GM19372 (cell line): ENCODE measurements around the gene PELI2.

Experiments
- ATAC-seq: cut with Tn5 transposase; IDR thresholded peaks from one replicate; pipeline ENCODE4 v1.9.1; 2021; ENCODE audit warnings: mild to moderate bottlenecking, low read depth, moderate library complexity; ENCODE audit not compliant: unreplicated experiment

The PELI2 gene

DNA sequence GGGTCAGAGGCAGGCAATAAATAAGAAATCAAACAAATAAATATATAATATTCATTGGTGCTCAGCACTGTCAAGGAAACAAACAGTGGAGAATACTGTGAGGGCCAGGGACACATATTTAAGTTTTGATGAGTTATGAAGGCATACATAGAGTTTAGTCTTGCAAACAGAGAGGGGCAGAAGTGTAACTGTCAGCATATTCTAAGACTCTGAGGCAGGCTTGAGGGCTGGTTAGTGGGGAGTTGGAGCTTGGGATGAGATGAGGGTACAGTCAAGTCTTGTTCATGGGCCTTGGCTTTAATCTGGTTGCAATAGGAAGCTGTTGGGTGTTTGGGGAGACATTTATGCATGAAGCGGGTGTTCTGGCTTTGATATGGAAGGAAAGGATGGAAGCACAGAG, 78.9 kb downstream of the PELI2 start:
- no peak for ATAC-seq

DNA sequence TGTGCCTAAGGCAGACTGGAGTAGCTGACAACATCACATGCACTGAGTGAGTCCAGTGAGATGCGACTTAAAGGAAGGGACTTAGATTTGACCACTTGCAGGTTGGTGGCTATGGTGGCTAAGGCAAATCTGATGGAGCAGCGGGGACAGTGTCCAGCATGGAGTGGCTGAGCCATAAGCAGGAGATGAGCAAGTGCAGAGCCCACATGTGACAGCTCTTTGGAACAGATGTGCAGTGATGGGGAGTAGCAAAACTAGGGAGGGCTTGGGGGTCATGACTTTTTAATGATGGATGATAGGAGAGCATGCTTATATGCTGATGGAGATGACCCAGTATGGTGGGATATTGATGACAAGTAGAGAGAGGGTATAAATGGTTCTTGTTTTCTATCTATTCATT, 80.2 kb downstream of the PELI2 start:
- ATAC-seq = no peak

DNA sequence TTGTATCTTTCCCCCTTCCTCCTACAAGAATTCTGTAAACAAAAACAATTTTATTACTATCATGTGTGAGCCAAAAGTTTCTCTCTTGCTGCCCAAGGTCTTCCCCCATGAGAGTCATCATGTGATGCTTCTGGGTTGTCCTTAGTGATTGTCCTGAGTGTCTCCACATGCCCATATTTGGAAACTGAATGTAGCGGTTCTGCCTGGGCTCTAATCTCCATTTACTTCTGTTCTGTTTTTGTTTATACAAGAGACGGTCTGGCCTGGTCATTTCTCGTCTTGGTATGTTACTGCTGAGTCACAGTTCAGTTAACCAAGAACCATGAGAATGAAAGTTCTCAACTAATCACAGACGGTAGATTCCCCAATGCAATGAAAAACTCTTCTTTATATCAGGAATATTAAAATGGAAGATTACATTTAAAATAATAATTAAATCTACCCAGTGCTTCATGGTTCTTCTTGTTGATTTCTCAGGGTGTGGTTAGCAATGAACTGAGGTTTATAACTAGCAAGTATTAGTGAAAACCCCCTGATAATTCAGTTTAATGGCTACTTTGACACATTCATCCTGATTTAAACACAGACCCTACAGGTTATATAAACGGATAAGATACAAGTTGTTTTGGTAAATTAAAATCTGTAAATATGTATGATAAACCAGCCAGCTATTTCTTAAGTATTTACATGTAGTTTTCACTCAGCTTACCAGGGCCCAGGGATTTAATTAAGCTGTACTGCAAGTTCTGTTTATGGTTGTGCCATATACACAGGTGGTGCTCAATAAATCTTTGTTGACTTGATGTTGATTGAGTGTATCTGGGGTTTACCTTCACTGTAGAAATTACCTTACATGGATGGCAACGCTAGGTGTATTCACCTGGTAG, 81.1 kb downstream of the PELI2 start:
- ATAC-seq = peak; percentile 51

DNA sequence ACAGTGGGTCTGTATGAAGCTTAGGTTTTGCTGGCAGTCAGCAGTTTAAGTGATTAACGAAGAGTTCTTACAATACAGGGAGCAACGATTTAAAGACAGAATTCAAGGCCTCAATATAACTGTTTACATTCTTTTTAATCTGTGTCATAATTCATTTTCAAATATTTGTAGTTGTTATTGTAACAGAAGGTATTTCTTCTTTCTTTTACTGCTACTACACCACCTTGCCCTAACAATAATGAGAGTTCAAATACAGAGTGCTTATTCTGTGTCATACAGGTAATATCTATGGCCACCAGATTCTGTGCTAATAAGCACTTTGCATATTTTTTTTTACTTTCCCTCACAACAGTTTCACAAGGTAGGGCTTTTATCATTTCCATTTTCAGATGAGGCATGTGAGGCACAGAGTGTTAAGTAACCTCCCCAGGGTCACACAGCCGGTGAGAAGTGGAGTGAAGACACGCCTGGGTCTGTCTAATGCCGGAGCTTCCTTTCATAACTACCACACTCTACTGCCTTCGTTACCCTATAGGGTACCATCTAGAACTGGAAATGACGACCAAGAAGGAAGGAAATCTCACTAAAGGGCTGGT, 81.9 kb downstream of the PELI2 start:
- no peak for ATAC-seq

DNA sequence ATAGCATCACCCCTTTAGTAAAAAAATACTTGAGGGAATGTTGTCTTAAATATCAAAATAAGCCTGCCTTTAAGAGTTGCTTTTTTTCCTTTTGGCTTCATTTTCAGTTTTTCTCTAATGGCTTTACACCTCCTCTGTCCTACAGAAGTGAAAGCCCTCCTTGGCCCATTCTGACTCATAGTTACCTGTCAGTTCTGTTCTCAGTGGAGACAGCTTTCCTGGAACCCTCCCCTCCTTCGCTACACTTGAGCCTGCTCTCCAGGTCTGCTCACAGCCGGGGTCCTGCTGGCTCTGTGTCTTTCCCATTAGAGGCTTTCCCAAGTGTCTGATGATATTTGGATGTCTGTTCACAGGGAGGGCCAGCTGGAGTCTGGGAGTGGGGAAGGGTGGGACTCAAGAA, 84.0 kb downstream of the PELI2 start:
- no peak for ATAC-seq

DNA sequence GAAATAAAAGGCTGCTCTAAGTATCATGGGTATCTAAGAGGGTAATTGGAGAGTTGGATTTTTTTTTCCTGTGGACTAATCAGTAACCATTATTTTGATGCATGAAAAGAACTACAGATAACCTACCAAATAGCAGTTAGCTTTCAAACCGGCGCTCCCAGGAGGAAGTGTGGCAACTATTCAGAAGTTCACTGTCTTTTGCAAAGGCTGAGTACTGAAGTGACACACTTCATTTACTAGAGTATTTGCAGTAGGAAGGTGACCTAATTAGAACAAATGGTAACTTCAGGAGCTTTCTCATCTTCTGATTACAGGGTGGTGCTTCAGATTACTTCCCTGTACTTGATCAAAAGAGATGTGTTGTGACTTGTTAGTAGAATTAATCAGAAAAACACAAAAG, 87.7 kb downstream of the PELI2 start:
- ATAC-seq = no peak

DNA sequence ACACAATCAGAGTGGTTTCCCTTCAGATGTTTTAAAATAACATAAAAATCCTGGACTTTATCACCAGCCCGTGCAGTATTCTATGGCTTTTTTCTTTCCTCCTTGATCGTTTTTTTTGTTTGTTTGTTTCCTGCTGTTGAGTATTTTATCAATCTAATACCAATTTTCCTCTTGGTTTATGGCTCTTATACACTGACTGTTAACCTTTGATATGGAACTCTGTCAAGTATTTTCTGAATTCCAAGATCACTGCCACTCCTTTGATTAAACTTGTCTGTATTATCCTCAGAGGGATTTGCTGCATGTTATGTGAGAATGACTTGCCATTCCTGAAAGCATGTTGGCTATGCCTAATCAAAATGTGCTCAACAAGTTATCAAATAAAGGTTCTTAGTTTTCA, 88.4 kb downstream of the PELI2 start:
- ATAC-seq = no peak

DNA sequence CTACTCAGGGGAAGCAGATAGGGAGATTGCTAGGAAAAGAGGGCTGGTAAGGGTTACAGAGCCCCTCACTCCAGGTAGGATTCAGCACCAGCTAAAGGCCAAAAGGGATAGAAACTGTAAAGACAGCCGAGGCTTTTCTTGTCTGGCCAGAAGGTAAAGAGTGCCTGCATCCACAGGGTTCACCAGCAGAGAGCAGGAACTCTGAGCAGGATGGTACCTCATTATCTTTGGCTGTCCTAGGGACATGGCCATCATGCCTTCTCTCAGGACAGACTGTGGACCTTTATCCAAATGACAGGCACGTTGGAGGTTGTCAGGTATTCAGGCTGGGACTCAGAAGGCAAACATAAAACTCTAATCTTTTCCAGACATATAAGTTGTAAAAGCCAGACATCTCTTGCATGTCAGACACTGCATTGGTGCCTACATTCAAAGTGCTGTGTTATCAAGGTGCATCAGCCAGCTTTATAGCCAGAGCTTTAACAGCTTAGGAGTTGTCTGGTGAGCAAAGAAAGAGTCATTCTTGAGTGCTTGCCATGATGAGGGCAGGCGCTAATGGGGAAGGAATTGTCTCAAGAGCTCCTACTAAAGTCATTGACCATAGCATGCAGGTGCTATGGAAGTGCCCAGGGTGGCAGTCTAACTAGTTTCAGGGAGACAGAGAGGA, 89.5 kb downstream of the PELI2 start:
- ATAC-seq = no peak

DNA sequence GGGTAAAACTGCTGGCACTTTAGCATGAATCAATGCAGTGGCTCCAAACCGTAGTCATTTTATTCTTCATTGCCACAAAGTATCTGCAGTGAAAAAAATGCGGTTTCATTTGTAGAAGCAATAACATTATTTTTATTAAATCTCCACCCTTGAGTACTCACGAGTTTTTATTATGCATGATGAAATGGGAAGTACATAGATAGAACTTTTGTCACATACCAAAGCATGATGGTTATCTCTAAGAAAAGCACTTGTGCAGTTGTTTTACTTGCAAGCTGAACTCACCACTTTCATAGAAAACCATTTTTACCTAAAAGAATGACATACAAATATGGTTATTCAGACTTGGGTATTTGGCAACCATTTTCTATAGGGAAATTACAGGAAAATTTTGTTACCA, 90.3 kb downstream of the PELI2 start:
- no peak for ATAC-seq

DNA sequence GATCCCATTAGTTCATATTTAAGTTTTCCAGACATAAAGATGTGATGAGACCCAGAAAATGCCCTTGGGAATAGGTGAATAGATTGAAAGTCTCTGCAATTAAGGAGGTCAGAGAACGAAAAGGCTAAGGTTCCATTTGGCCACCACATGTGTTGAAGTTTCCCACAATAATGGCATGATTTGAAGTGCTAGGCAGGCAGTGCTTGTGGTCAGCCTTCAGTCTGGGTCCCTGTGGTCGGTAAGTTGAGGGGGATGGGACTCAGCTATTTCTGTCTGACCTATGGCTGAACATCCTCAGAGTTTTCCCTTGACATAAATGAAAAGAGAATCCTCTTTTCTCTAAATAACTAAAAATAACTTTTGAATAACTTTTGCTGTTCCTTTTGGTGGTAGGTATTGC, 92.4 kb downstream of the PELI2 start:
- no peak for ATAC-seq

DNA sequence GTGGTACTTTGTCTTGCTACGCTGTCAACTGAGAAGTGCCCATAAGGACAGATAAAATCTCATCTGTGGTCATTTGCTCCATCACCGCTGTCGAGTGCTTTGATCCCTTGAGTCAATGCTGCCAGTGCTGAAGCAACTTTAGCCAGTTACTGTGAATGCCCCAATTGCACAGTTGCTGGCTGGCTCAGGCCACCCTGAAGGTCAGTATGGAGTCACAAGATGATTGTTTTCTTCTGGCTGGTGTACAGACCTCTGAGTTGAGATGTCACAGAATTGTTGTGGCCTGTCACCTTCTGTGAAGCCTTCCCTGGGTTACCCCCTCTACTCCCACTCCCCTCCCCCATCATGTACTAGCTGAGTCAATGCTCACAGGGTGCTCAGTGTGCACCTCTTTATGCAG, 92.9 kb downstream of the PELI2 start:
- no peak for ATAC-seq

DNA sequence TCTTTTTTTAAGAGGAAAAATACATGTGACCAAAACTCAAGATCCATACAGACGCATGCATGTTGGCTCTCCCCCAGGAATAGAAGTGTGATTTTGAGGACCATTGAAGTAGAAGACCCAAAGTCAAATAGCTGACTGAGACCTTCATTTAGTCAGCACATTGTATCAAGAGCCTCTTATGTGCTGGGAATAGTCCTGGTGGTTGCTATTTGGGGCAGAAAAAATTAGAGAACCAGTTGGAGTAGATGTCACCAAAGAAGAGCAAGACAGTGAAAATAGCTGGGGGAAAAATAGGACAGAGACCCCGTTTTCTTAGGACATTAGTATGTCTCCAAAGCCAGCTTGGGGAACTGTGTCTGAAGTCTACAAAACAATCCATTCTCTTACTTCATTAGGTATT, 93.6 kb downstream of the PELI2 start:
- no peak for ATAC-seq

DNA sequence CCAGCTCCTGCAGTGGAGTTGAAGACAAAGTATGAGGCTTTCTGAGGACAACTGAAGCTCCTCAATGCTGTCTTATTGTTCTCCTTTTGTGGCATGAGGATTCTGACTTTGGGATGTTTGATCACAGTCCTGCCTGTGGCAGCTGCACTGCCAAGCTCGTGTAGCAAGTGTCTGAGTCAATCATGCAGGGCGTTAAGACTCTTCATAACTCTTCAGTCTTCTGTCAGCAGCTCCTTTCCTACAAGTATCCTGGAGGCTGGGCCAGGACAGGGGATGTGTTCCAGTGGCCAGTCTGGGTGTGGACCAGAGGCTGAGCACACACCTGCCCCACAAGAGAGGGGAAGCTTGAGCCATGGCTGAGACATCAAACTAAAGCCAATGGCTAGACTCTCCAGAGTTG, 94.3 kb downstream of the PELI2 start:
- no peak for ATAC-seq

DNA sequence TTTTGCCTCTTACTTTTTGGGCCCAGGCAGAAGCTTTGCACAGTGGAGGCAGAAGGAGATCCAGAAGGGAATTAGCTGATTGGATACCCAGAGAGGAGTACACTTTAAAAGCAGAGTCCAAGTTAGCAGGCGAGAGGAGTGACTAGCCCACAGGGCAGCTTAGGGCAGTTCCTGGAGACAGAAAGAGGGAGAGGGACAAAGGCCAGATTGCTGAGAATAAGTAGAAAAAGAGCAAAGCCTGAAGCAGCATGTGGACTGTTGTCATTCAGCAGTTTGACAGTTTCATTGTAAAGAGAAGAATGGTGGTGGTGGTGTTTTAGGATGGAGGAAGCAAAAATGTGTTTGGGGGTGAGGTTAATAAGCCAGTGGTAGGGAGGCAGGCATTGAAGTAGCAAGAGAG, 95.1 kb downstream of the PELI2 start:
- no peak for ATAC-seq

DNA sequence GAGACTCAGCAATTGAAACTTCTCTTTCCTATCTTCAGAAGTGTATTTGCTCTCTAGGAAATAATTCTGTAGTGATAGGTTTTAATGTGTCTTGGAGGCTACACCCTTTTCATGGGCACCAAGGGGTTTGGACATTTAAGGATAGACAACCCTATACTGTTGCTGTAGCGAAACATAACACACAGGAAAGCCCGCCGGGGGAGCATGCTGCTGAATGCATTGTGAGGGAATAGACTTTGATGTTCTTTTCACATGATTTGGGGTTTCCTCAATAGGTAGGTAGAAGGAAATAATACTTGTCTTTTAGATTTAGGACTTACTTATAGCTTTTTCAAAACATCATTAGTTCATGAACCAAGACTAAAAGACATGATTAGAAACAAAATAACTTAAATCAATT, 97.0 kb downstream of the PELI2 start:
- no peak for ATAC-seq

DNA sequence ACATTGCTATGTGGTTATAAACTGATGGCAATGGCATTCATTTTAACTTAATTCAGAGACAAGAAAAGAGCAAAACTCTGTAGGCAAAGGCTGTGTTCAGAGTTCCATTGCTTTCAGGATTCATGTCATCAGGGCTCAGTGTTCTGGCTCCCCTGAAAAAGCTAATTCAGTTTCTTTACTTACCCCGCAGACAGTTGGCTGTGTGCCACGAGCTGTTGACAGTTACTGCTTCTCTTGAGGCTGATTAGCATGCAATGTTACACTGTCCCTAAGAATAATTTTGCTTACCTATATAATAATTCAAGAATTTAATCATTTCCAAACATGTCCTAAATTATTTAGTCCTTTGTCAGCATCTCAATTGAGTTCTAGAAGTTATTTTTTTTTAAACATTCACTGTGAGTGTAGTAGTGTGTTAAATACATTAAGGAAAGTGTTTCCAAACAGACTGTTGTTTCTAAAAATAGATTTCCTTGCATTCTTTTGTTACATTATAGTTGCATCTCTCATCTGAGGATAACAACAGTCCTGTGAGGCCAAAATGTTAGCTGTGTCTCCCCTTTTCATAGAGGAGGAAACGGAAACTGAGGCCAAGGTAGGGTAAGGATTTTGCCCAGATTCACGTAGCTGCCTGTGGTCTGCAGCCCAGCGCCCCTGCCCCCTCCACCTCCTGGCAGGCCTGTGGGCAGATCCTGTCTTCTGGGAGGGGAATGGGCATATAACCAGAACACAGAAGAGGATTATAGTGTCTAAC, 98.6 kb downstream of the PELI2 start:
- ATAC-seq = no peak

DNA sequence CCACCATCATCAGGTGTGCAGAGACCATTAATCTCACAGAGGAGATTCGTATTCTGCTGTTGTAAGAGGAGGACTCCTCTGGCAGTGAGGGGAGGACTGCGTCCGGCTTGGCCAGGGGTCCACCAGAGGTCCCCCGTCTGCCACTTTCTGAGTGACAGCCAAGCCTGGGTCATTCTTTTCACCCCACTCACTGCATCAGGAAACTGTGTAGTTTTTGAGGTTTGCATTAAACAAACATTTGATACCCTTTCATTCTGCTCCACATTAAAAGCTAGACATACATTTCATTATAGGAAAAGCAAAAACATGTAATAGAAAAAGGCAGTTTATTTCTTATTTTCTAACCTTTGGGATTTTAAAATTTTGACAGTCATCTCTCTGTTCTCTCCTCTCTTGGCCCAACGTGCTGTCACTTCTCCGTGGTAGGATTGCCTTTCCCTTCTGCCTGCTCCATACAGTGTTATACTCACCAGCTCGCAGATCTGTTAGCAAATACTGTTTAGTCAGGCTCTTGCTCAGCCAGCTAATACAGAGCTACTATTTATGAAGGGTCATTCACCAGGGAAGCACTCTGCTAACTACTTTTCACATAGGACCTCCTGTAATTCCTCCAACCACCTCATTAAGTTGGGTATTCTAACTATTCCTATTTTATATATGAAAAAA, 99.3 kb downstream of the PELI2 start:
- no peak for ATAC-seq

DNA sequence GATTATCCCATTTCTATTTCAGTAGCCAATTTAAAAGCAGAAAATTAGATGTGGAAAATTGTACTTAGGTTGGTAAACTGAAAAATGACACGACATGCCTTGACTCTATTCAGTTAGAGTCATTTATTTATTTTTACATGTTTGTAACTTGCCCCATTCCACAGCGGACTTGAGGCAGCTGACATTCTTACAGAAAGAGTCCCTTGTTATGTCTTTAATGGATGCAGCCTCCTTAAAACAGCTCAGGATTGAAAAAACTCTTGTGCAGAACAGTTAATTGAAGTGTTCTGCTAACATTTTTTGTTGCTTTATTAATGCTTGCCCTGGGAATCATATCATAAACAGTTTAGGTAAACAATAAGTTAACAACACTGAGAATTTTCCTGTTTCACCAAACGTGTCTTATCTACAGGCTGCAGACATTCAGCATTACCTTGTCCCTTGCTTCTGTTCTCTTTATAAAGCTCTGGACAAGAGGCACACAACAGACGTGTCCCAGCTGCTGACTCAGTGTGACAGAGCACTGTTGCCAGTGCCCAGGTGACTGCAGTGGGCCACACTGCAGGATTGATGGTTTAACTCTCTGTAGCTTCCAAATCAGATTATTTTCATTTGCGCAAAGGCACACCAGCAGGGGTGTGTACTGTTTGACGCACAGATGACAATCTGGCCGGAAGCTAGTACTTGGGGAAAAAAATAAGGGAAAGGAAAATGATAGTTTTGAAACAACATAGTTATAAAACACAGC, 101.6 kb downstream of the PELI2 start:
- ATAC-seq = no peak

DNA sequence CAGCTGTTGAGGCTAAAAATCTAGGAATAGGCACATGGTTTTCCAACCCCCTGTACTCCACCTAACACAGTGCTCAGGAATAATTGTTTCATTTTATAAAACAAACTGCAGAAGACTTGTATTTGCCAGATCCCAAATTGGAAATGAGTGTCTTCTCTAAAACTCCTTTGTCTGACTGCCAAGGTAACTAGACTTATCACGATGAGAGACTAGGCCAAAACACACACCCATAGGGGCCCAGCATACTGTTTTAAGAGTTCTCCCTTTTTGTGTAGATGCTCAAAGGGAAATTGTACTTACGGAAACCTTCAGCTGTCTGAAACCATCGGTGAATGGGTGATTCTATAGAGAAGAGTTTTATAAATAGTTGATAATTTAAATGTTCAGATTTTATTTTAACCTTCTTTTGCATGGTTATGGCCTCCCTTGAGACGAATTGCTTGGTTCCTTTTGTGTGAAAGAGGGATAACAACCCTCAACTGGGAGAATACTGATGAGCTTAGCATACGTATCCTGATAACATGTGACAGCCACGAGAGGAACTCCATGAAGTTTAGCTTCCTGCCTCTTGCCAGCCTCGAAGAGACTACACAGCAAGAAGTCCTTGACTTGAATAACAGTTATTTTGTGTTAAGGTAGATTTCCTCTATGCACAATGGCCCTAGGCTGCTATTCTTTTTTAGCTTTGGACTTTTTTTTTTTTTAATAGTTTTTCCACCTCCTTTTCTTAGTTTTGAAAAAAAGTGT, 103.3 kb downstream of the PELI2 start:
- ATAC-seq = no peak
